Parathyroid adenoma (tissue), 2 donors: Measurements from ENCODE around the gene BMP6.

Experiments used
- H2AFZ ChIP-seq: fragments of 300-600 bp; sonication (generic); one replicate; pipeline ENCODE4 v1.7.0; 2017; ENCODE audit warnings: antibody characterized with exemption, mild to moderate bottlenecking
- H3K27ac ChIP-seq: fragments of 300-600 bp; sonication (generic); one replicate; pipeline ENCODE4 v1.7.0; 2017
- H3K27me3 ChIP-seq: fragments of 300-600 bp; sonication (generic); one replicate; pipeline ENCODE4 v1.7.0; 2017; ENCODE audit warnings: low read length; ENCODE audit not compliant: control insufficient read depth, insufficient read depth
- H3K36me3 ChIP-seq: fragments of 300-600 bp; sonication (generic); one replicate; pipeline ENCODE4 v1.7.0; 2017; ENCODE audit warnings: low read length; ENCODE audit not compliant: control insufficient read depth, insufficient read depth
- H3K4me1 ChIP-seq: fragments of 300-600 bp; sonication (generic); one replicate; pipeline ENCODE4 v1.7.0; 2017; ENCODE audit warnings: control low read depth
- H3K4me2 ChIP-seq: fragments of 300-600 bp; sonication (generic); one replicate; pipeline ENCODE4 v1.7.0; 2017; ENCODE audit warnings: low read length
- H3K4me3 ChIP-seq: fragments of 300-600 bp; sonication (generic); one replicate; pipeline ENCODE4 v1.7.0; 2017; ENCODE audit warnings: low read depth, low read length
- H3K79me2 ChIP-seq: fragments of 300-600 bp; sonication (generic); one replicate; pipeline ENCODE4 v1.7.0; 2017; ENCODE audit warnings: control low read depth
- H3K9ac ChIP-seq: fragments of 300-600 bp; sonication (generic); one replicate; pipeline ENCODE4 v1.7.0; 2017; ENCODE audit warnings: mild to moderate bottlenecking
- H3K9me3 ChIP-seq: fragments of 300-600 bp; sonication (generic); one replicate; pipeline ENCODE4 v1.7.0; 2017; ENCODE audit warnings: low read length; ENCODE audit not compliant: control insufficient read depth
- TF ChIP-seq, protein P1 (sequence below): fragments of 300-600 bp; sonication (generic); IDR thresholded peaks from one replicate; pipeline ENCODE4 v1.7.0; 2017; ENCODE audit warnings: antibody characterized with exemption, mild to moderate bottlenecking
- donor health status: primary hyperparathyroidism.

Gene BMP6

DNA sequence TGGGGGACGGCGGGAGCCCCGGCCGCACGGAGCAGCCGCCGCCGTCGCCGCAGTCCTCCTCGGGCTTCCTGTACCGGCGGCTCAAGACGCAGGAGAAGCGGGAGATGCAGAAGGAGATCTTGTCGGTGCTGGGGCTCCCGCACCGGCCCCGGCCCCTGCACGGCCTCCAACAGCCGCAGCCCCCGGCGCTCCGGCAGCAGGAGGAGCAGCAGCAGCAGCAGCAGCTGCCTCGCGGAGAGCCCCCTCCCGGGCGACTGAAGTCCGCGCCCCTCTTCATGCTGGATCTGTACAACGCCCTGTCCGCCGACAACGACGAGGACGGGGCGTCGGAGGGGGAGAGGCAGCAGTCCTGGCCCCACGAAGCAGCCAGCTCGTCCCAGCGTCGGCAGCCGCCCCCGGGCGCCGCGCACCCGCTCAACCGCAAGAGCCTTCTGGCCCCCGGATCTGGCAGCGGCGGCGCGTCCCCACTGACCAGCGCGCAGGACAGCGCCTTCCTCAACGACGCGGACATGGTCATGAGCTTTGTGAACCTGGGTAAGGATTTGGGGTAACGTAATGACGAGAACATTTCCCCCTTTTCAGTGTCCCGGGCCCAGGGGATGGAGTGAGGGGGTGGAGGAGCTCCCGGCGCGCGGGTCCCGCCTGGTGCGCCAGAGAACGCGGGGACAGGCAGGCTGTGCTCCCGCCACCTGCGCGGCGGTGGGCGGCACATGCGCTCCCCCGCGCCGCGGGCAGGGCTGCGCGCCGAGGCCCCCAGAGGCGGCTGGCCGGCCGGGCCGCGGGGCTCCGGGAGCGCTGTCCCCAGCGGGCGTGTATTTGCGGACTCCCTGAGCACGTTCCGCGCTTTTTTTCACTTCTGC lies 1.4 kb downstream of the BMP6 start:
- Histone ChIP-seq H3K36me3 (no peaks in the 10 kb centered on the region), H3K4me2 (peak overlapping the region; percentile 60), H2AFZ (peak overlapping the region; percentile 48), H3K79me2 (no peaks in the 10 kb centered on the region), H3K4me1 (no peaks in the 10 kb centered on the region), H3K4me3 (peak overlapping the region; percentile 29), H3K27ac (no peak overlapping the region), H3K9ac (no peak overlapping the region), H3K27me3 (peaks cover 3% of the 10 kb centered on the region), H3K9me3 (no peaks in the 10 kb centered on the region)
- TF ChIP-seq, protein P1, sequence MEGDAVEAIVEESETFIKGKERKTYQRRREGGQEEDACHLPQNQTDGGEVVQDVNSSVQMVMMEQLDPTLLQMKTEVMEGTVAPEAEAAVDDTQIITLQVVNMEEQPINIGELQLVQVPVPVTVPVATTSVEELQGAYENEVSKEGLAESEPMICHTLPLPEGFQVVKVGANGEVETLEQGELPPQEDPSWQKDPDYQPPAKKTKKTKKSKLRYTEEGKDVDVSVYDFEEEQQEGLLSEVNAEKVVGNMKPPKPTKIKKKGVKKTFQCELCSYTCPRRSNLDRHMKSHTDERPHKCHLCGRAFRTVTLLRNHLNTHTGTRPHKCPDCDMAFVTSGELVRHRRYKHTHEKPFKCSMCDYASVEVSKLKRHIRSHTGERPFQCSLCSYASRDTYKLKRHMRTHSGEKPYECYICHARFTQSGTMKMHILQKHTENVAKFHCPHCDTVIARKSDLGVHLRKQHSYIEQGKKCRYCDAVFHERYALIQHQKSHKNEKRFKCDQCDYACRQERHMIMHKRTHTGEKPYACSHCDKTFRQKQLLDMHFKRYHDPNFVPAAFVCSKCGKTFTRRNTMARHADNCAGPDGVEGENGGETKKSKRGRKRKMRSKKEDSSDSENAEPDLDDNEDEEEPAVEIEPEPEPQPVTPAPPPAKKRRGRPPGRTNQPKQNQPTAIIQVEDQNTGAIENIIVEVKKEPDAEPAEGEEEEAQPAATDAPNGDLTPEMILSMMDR, result no peak

DNA sequence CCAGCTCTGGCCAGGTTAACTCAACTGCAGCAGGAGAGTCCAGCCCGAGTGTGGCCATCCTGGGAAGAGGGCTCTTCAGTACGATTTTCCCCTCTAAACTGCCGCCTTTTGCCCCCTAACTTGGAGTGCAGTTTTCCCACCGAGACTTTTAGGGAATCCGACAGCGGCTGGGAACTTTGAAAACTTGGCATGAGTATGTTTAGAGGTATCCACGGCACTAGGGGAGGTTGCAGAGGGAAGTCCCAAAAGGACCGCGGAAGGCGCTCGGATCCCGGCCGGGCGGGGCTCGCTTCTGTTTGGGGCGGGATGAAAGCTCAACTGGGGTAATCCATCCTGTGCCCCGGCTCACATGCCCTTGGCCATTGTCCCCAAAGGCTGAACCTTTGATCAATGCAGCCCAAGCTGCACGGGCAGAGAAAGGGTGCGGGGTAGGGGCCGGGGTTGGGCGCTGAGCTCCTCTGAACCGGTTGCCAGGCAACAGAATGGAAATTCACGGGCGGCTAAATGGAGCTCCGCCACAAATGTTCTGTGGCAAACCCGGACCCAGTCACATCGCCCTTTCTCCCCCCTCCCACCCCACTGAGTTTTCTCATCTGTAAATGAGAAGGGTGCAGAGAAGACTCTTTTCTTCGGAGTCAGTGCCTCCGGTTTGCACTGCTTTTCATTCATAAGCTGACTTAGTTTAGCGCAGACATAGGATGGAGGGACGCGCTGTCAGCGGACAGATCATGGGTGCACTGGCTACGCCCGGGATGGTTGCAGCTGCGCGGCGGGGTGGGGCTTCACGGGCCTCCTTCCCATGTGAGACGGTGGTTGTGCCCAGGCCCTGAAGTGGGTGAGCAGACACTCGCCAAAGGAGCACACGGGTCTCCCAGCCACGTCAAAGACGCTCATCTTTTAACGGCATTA lies 2.3 kb downstream of the BMP6 start:
- Histone ChIP-seq H3K36me3 (no peaks in the 10 kb centered on the region), H3K4me3 (no peak overlapping the region), H3K79me2 (no peaks in the 10 kb centered on the region), H3K27ac (no peak overlapping the region), H3K9ac (no peak overlapping the region), H3K4me2 (peak overlapping the region; percentile 27), H3K27me3 (peaks cover 3% of the 10 kb centered on the region), H3K4me1 (no peaks in the 10 kb centered on the region), H3K9me3 (no peaks in the 10 kb centered on the region), H2AFZ (no peak overlapping the region)
- TF ChIP-seq, protein P1, result no peak

DNA sequence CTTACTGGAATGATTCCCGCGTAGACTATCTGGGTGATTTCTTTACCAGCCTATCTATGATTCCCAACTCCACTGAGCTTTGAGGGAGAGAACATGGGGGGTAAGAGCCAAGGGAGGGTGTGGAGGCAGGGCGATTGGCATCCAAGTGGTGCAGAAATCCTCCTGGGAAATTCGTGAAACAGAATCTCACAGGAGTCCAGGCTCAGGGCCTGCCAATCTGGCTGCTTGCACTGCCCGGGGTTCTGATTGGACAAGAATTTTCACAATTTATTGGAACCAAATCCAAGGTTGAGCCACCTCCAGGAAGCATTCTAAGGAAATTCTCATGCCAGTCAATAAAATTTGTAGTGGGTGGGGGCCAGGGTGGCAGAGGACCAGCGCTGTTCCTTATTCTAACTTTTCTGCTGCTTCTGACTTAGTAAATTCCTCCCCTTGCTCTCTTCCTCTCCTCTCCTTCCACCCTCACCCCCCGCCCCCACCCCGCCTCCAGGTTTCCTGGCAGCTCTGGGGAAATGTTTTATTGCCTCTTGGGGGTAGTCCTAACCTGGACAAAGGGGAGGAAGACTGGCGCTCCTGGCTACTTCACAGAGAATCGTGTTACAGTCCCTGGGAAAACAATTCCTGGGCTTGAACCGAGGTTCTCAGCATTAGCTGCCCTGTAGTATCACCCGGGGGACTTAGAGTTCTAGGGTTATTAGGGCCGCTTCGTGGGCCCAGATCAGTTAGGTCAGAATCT lies 3.1 kb downstream of the BMP6 start:
- Histone ChIP-seq H3K36me3 (no peaks in the 10 kb centered on the region), H3K4me2 (peak overlapping the region; percentile 26), H3K79me2 (no peaks in the 10 kb centered on the region), H2AFZ (no peak overlapping the region), H3K4me1 (no peaks in the 10 kb centered on the region), H3K9me3 (no peaks in the 10 kb centered on the region), H3K4me3 (no peak overlapping the region), H3K9ac (no peak overlapping the region), H3K27me3 (peaks cover 3% of the 10 kb centered on the region), H3K27ac (no peak overlapping the region)
- TF ChIP-seq, protein P1, result no peak

DNA sequence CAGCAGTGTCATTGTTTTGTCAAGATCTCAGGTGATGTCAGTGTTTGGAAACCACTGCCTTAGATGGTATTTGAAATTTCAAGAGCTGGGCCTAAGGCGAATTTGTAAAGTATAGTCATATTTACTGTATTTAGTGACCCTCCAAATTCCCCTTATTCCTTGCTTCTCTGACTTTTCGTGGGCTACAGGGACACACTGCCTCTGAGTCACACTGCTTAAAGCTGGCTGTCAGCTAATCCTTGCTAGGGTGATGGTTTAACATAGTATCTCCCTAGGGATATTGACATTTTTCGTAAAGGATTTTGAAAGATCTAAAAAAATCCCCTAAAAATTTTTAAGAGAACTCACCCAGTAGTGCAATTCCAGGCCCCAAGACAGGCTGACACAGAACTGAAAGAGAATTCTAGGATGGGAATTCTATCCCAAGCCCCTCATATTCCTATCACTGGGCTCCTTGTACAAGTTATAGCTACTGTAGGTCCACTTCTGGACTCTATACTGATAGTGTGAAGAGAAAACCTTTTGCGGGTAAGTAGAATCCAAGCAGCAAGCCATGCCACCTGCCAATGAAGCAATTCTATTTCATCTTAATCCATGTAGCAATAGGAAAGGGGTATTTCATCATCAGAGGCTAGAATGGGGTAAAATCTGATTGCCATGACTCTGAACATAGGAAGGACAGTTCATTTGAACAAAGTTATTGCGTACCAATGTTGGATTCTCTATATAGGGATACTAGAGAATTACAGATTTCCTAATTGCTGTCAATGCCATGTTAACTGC lies 4.3 kb downstream of the BMP6 start:
- Histone ChIP-seq H3K27me3 (peaks cover 3% of the 10 kb centered on the region), H3K79me2 (no peaks in the 10 kb centered on the region), H3K4me3 (no peak overlapping the region), H3K9ac (no peak overlapping the region), H3K9me3 (no peaks in the 10 kb centered on the region), H3K36me3 (no peaks in the 10 kb centered on the region), H3K27ac (no peak overlapping the region), H3K4me2 (no peak overlapping the region), H2AFZ (no peak overlapping the region), H3K4me1 (no peaks in the 10 kb centered on the region)
- TF ChIP-seq, protein P1, result no peak
